GM19438 (cell line): ENCODE data around the gene ROBO2.

Source experiments
- ATAC-seq: cut with Tn5 transposase; IDR thresholded peaks from one replicate; pipeline ENCODE4 v1.9.1; 2021; ENCODE audit warnings: low read depth; ENCODE audit not compliant: unreplicated experiment

Gene ROBO2

DNA sequence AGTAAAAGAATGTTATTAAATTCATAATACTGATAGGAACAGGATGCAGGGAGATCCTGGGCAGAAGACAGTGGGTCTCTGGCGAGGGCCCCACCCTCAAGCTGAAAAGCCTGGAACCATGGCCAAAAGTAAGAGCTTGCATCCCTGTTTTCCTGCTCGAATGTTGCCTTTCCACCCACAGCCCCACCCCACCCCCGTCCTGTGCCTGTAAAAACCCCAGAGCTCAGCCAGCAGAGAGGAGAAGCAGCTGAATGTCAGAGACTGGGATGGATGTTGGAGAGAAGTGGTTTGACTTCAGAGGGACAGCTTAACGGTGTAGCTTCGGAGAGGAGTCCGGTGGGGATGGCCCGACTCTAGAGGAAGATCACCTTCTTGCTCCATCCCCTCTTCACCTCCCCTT, 207.9 kb downstream of the ROBO2 start:
- ATAC-seq, result no peak

- no peak for ATAC-seq
Observed at GRCh38 chr3:77248420-77248819, 208.5 kb downstream of the ROBO2 start.

GRCh38 chr3:77251136-77251535, 211.2 kb downstream of the ROBO2 start:
- no peak for ATAC-seq

- ATAC-seq, result no peak
Observed at GRCh38 chr3:77254967-77255831, 215.3 kb downstream of the ROBO2 start.

- no peak for ATAC-seq
Observed at GRCh38 chr3:77256584-77257503, 216.9 kb downstream of the ROBO2 start.

DNA sequence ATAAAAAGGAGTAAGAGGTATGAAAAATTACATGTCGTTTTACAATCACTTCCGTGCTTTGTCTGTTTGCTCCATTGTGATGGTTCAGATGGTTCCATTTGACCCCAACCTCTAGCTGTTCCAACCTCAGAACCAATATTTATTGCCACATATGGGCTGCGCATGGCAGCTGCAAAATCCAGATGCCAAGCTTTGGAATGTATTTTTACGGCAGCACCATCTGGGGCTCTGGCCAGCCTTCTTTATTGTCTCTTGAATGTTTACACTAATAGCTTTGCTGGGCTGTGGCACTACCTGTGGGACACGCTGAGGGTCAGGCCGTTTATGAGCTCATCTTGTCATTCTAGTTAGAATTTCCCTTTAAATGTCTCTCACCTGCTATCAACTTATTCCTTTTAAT, 219.8 kb downstream of the ROBO2 start:
- no peak for ATAC-seq

- ATAC-seq, result no peak
Observed at GRCh38 chr3:77262361-77262760, 222.5 kb downstream of the ROBO2 start.

GRCh38 chr3:77267589-77267988, 227.7 kb downstream of the ROBO2 start:
- no peak for ATAC-seq

DNA sequence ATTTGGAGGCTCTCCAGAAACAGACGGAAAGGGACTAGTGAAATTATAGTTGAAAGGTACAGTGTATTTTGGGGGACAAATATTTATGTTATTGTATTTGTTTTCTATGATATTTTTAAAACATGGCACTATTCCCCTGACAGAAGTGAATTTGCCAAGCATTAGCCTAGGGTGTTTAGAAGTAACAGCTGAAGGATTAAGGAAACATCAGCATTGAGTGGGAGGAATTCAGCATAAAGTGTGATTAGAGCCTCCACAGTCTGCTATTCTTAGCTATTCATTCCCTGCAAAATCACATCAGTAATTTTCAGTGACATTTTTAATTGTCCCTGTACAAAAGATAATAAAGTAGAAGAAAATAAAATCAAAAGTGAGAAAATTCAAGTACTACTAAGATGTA, 231.4 kb downstream of the ROBO2 start:
- ATAC-seq, result no peak

GRCh38 chr3:77271711-77272110, 231.8 kb downstream of the ROBO2 start:
- no peak for ATAC-seq

DNA sequence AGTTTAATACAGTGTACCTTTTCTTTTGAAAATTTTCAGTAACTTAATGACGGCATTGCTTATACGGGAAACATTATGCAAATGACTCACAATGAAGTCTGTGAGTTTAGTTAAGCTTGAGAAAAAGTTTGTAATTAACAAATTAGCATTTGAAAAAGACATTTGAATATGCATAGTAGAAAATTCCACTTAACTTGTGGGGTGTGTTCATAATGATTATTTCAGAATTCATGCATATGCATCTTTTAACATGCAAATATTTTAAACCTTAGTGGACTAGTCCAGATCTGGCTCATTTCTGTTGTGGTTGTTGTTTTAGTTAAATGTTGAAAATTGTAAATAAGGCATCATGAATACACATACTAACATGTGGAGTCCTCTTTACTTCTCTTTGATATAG, 239.4 kb downstream of the ROBO2 start:
- no peak for ATAC-seq

DNA sequence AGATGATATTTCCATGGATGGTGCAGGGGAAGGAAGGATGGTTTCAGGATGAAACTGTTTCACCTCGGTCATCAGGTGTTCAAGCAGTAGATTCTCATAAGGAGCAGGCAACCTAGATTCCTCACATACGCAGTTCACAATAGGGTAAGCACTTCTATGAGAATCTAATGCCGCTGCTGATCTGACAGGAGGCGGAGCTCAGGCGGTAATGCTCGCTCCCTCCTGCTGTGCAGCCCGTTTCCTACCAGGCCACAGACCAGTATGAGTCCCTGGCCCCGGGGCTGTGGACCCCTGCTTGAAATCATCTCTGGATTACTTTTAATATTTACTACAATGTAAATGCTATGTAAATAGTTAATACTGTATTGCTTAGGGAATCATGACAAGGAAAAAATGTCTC, 241.8 kb downstream of the ROBO2 start:
- no peak for ATAC-seq

DNA sequence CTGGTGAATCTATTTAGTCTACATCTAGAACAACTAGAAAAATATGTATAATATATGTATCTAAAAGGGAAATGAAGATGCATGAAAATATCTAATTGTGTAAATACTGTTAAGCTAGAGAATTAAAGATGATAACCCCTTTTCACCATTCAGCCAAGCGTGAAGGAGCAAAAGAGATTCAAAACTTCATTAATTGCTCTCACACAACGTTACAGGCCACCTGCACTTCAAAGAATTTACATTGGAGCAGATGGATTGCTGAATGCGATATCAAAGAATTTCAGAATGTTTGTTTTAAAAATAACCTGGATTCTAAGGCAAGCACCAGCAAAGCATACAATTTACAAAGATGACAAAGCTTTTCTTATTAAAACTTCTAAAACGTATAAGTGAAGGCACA, 243.2 kb downstream of the ROBO2 start:
- ATAC-seq, result no peak

GRCh38 chr3:77288348-77288747, 248.4 kb downstream of the ROBO2 start:
- no peak for ATAC-seq

DNA sequence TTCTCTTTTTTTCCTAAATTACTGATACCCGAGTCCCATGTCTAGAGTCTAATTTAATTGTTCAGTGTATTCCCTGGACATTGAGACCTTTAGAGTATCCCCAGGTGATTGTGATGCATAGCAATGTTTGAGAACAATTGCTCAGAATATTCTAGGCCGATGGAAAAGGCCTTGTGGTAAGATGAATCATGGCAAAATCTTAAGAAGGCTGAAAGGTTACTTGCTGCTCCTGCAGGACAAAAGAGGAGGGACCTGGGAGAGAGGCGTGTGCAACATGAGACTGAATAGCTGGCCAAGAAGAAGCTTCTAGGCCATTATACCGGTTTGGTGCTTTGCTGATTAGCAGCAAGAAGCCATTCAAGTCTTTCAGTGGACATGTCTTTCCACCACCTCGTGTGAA, 256.6 kb downstream of the ROBO2 start:
- ATAC-seq, result no peak

- ATAC-seq, result no peak
Observed at GRCh38 chr3:77298417-77298816, 258.5 kb downstream of the ROBO2 start.

- ATAC-seq, result no peak
Observed at GRCh38 chr3:77303955-77304699, 264.2 kb downstream of the ROBO2 start.

GRCh38 chr3:77304700-77305021, 264.8 kb downstream of the ROBO2 start:
- ATAC-seq, result no peak

- no peak for ATAC-seq
Observed at GRCh38 chr3:77309460-77309859, 269.6 kb downstream of the ROBO2 start.

DNA sequence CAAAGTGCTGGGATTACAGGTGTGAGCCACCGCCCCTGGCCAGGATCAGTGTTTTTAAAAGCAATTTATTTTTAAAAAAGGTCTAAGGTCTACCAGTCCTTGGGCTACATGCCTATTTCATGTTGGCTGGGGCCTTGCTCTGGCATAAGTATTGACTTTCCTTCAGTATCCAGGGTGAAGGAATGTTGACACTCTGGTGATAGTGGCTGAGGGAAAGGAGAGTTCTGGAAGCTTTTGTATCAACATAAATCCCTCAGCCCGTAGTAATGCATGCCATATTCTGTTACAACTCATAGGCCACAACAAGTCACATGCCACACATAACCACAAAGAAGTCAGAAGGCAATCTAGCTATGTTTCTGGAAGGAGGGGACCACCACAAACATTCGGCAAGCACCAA, 273.9 kb downstream of the ROBO2 start:
- ATAC-seq, result no peak

DNA sequence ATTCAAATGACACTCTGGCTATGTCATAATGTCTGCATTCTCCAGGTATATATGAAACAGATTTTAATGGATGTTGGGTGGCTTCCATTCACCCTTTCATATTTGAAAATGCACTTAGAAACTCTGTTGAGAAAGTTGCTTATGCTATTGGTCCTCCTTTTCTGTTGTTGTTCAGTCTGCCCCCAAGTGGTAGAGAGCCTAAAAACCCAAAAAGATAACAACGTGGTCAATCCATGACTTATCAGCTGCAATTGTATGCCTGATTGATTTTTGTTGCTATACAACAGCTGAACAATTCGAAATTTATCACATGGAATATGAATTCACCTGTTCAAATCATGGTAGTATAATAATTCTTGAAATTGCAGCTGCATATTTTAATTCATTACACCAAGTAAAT, 279.8 kb downstream of the ROBO2 start:
- no peak for ATAC-seq
